ENCODE results near the gene ADAMTSL4. TPM values are rescaled to one million over a fixed set of nuclear protein-coding genes. Genes with fewer than 3 reads are reported as not detected.
A peak's percentile ranks its signal among the peaks of the same experiment; 100 is the strongest.

Gene ADAMTSL4
- total RNA-seq, 2 experiments from 2014 or later: 0.28 to 0.59 TPM

DNA sequence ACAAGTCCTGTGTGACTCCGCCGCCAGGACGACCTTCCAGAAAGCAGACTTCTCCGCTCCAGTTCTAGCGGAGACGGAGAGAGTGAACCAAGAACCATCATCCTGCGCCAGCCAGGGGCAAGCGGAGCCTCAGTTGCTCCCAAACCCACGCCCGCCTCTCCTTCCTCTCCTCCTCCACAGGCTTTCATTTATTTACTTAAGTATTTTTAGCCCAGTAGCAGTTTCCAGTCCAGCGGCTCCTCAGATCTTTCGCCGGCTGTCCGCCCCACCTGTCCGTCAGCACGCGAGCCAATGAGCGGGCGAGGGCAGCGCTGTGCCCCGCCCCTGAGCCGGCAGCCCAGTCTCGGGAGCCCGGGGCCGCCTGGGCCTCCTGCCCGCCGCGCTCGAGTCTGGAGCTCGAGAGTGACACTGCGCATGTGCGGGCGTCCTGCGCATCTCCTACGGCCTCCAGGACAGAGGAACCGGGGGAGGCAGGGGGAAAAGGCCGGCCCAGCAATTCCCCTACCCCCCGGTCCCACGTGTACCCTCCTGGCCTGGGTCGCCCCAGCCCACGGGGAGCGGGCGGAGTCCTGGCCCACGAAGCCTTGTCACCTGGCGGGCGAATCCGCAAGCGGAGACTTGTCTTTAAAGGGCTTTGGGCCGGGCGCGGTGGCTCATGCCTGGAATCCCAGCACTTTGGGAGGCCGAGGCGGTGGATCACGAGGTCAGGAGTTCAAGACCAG, 33.7 kb upstream of the ADAMTSL4 start, which contains the start of gene FALEC:
Gene FALEC, plus strand, starts transcription at position 425 of the 722 bp plus-strand sequence.
- DNase-seq: peak; percentile 95
- Mint-ChIP-seq H3K4me1 (peaks cover 10% of the 10 kb centered on the region), H3K36me3 (ENCODE audit: low read depth) (no peaks in the 10 kb centered on the region), H3K4me3 (peak within 1 kb of the TSS; percentile 80), H3K27ac (peak within 1 kb of the TSS; percentile 59), H3K9me3 (ENCODE audit: low read depth) (no peaks in the 10 kb centered on the region), H3K27me3 (no peaks in the 10 kb centered on the region)
- intact Hi-C loops (cut with DNase I, micrococcal nuclease): loop anchor here (1.0 to 5.0 kb wide), 9 partner anchors 28 to 361 kb away; partner anchors contain the start of genes ADAMTSL4 (in 1 of the 2), ANP32E (in 1 of the 2), ARNT (in 1 of the 2) and ENSA (in 1 of the 2)
- ATAC-seq: peak; percentile 99
- ChIA-PET CTCF (interaction anchor here (0.6 to 2.7 kb wide), 11 partner anchors 13 to 569 kb away, joined by 3 to 20 read pairs (median 4); partner anchors contain the start of gene CA14), POLR2A (interaction anchor here (0.6 to 1.0 kb wide), 5 partner anchors 64 to 542 kb away, joined by 3 to 4 read pairs (median 3); partner anchors contain the start of gene MCL1)

DNA sequence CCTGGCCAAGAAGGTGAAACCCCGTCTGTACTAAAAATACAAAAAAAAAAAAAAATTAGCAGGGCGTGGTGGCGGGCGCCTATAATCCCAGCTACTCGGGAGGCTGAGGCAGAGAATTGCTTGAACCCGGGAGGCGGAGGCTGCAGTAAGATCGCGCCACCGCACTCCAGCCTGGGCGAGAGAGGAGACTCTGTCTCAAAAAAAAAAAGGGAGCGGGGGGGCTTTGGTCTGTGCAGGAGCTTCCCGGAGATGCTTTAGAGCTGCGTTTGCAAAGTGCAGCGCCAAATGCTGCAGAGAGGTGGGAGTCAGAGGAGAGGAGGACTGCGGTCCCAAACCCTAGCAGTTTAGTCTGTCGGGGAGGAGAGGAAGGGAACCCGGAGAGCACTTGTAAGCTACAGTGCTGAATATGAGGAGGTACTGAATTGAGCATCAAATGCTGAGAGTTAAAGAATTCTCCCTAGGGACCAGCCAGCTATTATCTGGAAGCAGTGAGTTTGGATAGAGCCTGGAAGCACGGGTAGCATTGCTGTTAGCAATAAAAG, 33.1 kb upstream of the ADAMTSL4 start:
- Mint-ChIP-seq H3K4me1 (peaks cover 10% of the 10 kb centered on the region), H3K27ac (peak overlapping the region; percentile 11), H3K9me3 (ENCODE audit: low read depth) (no peaks in the 10 kb centered on the region), H3K27me3 (no peaks in the 10 kb centered on the region), H3K36me3 (ENCODE audit: low read depth) (no peaks in the 10 kb centered on the region), H3K4me3 (peak overlapping the region; percentile 80)
- ChIA-PET CTCF (interaction anchor here (0.6 to 2.7 kb wide), 9 partner anchors 12 to 568 kb away, joined by 3 to 20 read pairs (median 4); partner anchors contain the start of gene CA14), POLR2A (interaction anchor here (0.6 to 1.0 kb wide), 3 partner anchors 63 to 191 kb away, joined by 3 to 4 read pairs (median 3); partner anchors contain the start of gene MCL1)
- DNase-seq: peak; percentile 35
- intact Hi-C loops (cut with DNase I, micrococcal nuclease): loop anchor here in 1 of 2 experiments (5.0 kb wide), 1 partner anchor 39 kb away; no protein-coding TSS in a partner anchor
- peak; percentile 11 for ATAC-seq

GRCh38 chr1:150516616-150517015, 32.6 kb upstream of the ADAMTSL4 start:
- ATAC-seq: no peak
- H3K27me3 Mint-ChIP-seq: no peaks in the 10 kb centered on the region
- ChIA-PET CTCF (interaction anchor here (0.6 to 2.7 kb wide), 9 partner anchors 9 to 261 kb away, joined by 3 to 20 read pairs (median 4); partner anchors contain the start of gene CA14), POLR2A (no interaction called here)
- DNase-seq: no peak
- H3K9me3 Mint-ChIP-seq (ENCODE audit: low read depth): no peaks in the 10 kb centered on the region
- no peak overlapping the region for H3K27ac Mint-ChIP-seq
- no peaks in the 10 kb centered on the region for H3K36me3 Mint-ChIP-seq (ENCODE audit: low read depth)
- peak overlapping the region; percentile 80 for H3K4me3 Mint-ChIP-seq
- intact Hi-C loops (cut with DNase I, micrococcal nuclease): loop anchor here in 1 of 2 experiments (5.0 kb wide), 1 partner anchor 39 kb away; no protein-coding TSS in a partner anchor
- peaks cover 10% of the 10 kb centered on the region for H3K4me1 Mint-ChIP-seq

DNA sequence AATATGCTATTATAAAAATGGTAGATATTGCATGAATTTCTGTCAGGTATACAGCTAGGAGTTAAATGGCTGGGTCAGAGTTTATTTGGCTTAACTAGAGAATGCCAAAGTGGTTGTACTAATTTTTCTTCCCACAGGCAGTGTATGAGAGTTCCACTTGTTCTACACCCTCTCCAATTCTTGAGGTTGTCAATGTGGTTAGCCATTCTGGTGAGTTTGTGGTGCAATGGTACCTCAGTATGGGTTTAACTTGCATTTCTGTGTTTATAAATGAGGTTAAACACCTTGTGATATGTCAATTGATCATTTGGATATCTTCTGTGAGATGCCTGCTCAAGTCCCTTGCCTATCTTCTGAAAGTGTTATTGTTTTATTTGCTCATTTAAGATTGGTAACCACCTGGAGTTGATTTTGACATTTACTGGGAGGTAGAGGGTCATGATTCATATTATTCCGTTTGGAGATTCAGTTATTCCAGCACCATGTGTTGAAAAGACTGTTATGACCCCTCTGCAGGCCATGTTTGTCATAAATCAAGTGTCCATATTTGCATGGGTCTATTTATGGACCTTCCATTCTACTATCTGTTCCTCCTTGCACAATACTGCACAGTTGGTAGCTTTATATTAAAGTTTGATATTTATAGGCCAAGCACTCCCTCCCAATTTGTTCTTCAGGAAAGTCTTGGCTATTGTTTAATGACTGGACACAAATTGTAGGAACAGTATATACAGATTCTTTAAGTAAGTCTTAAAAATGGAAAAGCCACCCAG, 27.8 kb upstream of the ADAMTSL4 start:
- DNase-seq: no peak
- CTCF ChIA-PET: no interaction called here
- Mint-ChIP-seq H3K36me3 (ENCODE audit: low read depth) (no peaks in the 10 kb centered on the region), H3K27me3 (no peaks in the 10 kb centered on the region), H3K9me3 (ENCODE audit: low read depth) (no peaks in the 10 kb centered on the region), H3K27ac (no peak overlapping the region), H3K4me1 (peaks cover 5% of the 10 kb centered on the region), H3K4me3 (no peak overlapping the region)
- POLR2A ChIA-PET: no interaction called here
- no peak for ATAC-seq
- intact Hi-C loops (cut with DNase I, micrococcal nuclease): no loop called here

- Mint-ChIP-seq H3K4me1 (no peaks in the 10 kb centered on the region), H3K4me3 (no peak overlapping the region), H3K36me3 (ENCODE audit: low read depth) (no peaks in the 10 kb centered on the region), H3K27ac (no peak overlapping the region), H3K9me3 (ENCODE audit: low read depth) (no peaks in the 10 kb centered on the region), H3K27me3 (no peaks in the 10 kb centered on the region)
- CTCF ChIA-PET: interaction anchor here (0.6 to 0.9 kb wide), 3 partner anchors 8 to 448 kb away, joined by 3 to 5 read pairs (median 3); no protein-coding TSS in a partner anchor
- POLR2A ChIA-PET: no interaction called here
- ATAC-seq (no peak), DNase-seq (no peak)
- intact Hi-C loops (cut with DNase I, micrococcal nuclease): no loop called here
Measured at GRCh38 chr1:150525348-150525747, 23.9 kb upstream of the ADAMTSL4 start.

DNA sequence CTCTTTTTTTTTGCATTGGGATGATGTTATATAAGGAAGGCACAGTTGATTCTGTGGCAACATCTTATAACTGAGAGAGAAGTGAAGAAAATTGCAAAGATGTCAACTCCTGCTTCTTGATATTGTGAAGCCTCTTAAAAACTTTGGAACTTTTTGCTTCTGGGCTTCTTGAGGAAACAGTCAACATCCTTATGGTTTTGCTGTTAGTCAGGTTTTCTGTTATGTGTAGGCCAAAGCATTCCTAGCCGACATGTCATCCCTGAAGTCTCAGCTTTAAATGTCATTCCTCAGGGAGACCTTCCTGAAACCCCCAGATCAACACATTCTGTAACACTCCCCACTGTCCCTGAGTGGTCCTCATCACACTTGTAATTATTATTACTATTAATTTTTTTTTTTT, 21.0 kb upstream of the ADAMTSL4 start:
- intact Hi-C loops (cut with DNase I, micrococcal nuclease): no loop called here
- no peaks in the 10 kb centered on the region for H3K9me3 Mint-ChIP-seq (ENCODE audit: low read depth)
- H3K27ac Mint-ChIP-seq: no peak overlapping the region
- POLR2A ChIA-PET: no interaction called here
- CTCF ChIA-PET: interaction anchor here (0.6 to 1.4 kb wide), 2 partner anchors 9 to 12 kb away, joined by 3 to 4 read pairs; partner anchors contain the start of gene FALEC
- no peaks in the 10 kb centered on the region for H3K27me3 Mint-ChIP-seq
- no peaks in the 10 kb centered on the region for H3K36me3 Mint-ChIP-seq (ENCODE audit: low read depth)
- no peaks in the 10 kb centered on the region for H3K4me1 Mint-ChIP-seq
- H3K4me3 Mint-ChIP-seq: no peak overlapping the region
- ATAC-seq: no peak
- no peak for DNase-seq

DNA sequence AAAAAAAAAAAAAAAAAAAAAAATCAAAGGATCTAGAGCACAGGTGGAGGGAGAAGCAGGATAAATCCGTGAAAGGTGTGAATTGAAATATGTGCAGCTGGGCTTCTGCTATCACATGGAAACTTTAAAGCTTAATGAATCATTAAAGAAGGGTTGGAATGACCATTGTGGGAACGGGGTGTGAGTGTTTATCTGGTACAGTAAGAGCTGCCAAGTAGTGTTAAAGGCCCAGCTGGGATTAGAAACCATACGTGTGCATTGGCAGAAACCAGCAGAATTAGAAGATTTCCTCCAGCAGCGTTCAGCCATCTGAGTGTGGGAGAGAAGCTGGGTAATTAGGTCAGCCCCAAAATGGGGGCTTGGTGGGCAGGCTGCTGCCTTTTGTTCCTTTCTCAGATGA, 20.2 kb upstream of the ADAMTSL4 start:
- Mint-ChIP-seq H3K36me3 (ENCODE audit: low read depth) (no peaks in the 10 kb centered on the region), H3K27me3 (no peaks in the 10 kb centered on the region), H3K4me1 (no peaks in the 10 kb centered on the region), H3K9me3 (ENCODE audit: low read depth) (no peaks in the 10 kb centered on the region), H3K27ac (no peak overlapping the region), H3K4me3 (no peak overlapping the region)
- ATAC-seq (no peak), DNase-seq (no peak)
- ChIA-PET CTCF (interaction anchor here (1.1 to 1.4 kb wide), 2 partner anchors 13 to 65 kb away, joined by 3 to 4 read pairs; partner anchors contain the start of gene FALEC), POLR2A (no interaction called here)
- intact Hi-C loops (cut with DNase I, micrococcal nuclease): no loop called here

- no peak for ATAC-seq
- no peak overlapping the region for H3K4me3 Mint-ChIP-seq
- DNase-seq: no peak
- CTCF ChIA-PET: interaction anchor here (0.9 to 1.2 kb wide), 2 partner anchors 14 to 475 kb away, joined by 3 to 5 read pairs; no protein-coding TSS in a partner anchor
- H3K9me3 Mint-ChIP-seq (ENCODE audit: low read depth): no peaks in the 10 kb centered on the region
- H3K36me3 Mint-ChIP-seq (ENCODE audit: low read depth): no peaks in the 10 kb centered on the region
- H3K27me3 Mint-ChIP-seq: no peaks in the 10 kb centered on the region
- POLR2A ChIA-PET: no interaction called here
- intact Hi-C loops (cut with DNase I, micrococcal nuclease): loop anchor here in 1 of 2 experiments (10.0 kb wide), 1 partner anchor 276 kb away; the partner anchor contains the start of gene CA14
- H3K4me1 Mint-ChIP-seq: no peaks in the 10 kb centered on the region
- H3K27ac Mint-ChIP-seq: no peak overlapping the region
Measured at GRCh38 chr1:150530491-150531159, 18.6 kb upstream of the ADAMTSL4 start.

DNA sequence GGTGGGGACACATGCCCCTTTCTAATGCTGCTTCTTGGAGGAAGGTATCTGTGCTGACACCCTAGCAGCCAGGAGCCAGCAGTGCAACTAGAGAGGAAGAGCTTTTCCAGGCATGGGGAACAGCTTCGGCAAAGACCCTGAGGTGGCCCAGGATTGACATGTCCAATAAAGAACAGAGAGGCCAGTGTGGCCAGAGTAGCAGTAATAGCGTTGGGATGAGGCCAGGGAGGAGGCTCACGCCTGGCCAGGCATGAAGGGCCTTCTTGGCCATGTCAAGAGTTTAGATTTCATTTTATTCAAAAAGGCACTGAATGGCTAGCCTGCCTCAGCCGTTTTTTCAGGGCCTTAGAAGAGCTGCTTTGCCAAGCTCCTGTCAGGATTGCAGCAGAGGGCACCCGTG, 16.3 kb upstream of the ADAMTSL4 start:
- no peak overlapping the region for H3K27ac Mint-ChIP-seq
- ChIA-PET CTCF (interaction anchor here (0.6 to 2.1 kb wide), 15 partner anchors 14 to 502 kb away, joined by 3 to 16 read pairs (median 4); partner anchors contain the start of gene FALEC), POLR2A (interaction anchor here (0.5 to 0.7 kb wide), 3 partner anchors 111 to 223 kb away, joined by 3 to 5 read pairs (median 3); no protein-coding TSS in a partner anchor)
- ATAC-seq (no peak), DNase-seq (no peak)
- no peak overlapping the region for H3K4me3 Mint-ChIP-seq
- no peaks in the 10 kb centered on the region for H3K9me3 Mint-ChIP-seq (ENCODE audit: low read depth)
- no peaks in the 10 kb centered on the region for H3K36me3 Mint-ChIP-seq (ENCODE audit: low read depth)
- no peaks in the 10 kb centered on the region for H3K4me1 Mint-ChIP-seq
- H3K27me3 Mint-ChIP-seq: no peaks in the 10 kb centered on the region
- intact Hi-C loops (cut with DNase I, micrococcal nuclease): loop anchor here (1.0 to 10.0 kb wide), 3 partner anchors 69 to 278 kb away; partner anchors contain the start of gene CA14 (in 1 of the 2)

DNA sequence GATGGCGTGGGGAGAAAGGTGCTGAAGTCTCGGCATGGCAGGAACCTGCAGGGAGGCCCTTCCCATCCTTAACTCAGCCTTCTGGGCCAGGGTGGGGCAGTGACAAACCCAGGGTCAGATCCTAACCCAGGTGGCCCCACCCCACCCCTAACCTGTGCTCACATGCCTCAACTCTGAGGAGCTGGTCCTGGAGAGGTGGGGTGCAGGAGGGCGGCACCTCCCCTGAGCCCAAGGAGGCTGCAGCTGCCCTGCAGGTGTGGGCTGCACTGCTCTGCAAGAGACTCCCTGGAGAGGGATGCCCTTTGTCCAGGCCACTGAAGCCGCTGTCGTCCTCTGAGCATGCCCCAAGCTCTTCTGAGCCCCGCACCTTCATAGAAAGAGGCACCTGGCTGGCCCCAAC, 15.2 kb upstream of the ADAMTSL4 start:
- CTCF ChIA-PET: interaction anchor here (0.7 to 2.0 kb wide), 3 partner anchors 41 to 120 kb away, joined by 3 to 7 read pairs (median 3); no protein-coding TSS in a partner anchor

More for the DNA sequence above, 15.2 kb upstream of the ADAMTSL4 start:
- H3K36me3 Mint-ChIP-seq (ENCODE audit: low read depth): no peaks in the 10 kb centered on the region
- POLR2A ChIA-PET: no interaction called here
- no peaks in the 10 kb centered on the region for H3K9me3 Mint-ChIP-seq (ENCODE audit: low read depth)
- H3K4me3 Mint-ChIP-seq: no peak overlapping the region
- DNase-seq: no peak
- H3K27me3 Mint-ChIP-seq: no peaks in the 10 kb centered on the region
- no peaks in the 10 kb centered on the region for H3K4me1 Mint-ChIP-seq
- ATAC-seq: no peak
- no peak overlapping the region for H3K27ac Mint-ChIP-seq
- intact Hi-C loops (cut with DNase I, micrococcal nuclease): loop anchor here in 1 of 2 experiments (10.0 kb wide), 1 partner anchor 279 kb away; the partner anchor contains the start of gene CA14

Measured in activated CD4-positive, alpha-beta T cell treated with anti-CD3 and anti-CD28 coated beads for 36 hours (primary cell).